ENCODE results near the gene XAB2.

XAB2 gene

DNA sequence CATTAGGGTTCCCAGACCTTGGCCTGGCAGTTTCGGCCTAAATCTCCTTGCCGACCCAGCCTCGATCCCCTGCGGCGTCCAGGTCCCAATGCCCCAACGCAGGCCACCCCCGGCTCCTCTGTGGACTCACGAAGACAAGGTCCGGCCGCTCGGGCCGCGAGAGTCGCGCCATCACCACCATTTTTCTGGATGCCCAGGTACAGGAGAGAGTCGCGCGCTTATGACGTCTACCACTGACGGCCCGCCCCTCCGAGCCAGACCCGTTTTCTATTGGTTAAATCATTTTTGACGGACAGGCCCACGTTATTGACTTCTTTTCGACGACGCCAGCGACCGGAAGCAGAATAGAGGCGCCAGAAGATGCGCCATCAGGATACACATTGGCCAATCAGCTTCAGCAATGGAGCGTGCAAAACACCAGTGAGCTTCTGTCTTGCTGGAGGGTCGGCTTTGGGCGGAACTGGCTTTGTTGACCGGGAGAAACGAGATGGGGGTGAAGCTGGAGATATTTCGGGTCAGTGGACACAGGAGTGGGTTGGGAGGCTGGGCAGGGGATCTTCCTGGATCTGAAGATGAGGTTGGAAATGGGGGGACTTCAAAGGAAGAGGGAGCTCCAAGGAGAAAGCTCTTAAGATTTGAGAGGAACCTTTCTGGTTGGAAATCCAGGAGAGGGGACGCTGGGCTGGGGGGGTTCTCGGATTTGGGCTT lies at the start of gene XAB2, which contains the start of gene PET100:
TSS of gene XAB2 (minus strand) at position 199 of the 708 bp plus-strand sequence. CDS start at position 181, 18 bp downstream.
TSS of gene PET100 (plus strand) at position 447 of the 708 bp plus-strand sequence. CDS start at position 488, 41 bp downstream.
- peak; percentile 100 for DNase-seq

DNA sequence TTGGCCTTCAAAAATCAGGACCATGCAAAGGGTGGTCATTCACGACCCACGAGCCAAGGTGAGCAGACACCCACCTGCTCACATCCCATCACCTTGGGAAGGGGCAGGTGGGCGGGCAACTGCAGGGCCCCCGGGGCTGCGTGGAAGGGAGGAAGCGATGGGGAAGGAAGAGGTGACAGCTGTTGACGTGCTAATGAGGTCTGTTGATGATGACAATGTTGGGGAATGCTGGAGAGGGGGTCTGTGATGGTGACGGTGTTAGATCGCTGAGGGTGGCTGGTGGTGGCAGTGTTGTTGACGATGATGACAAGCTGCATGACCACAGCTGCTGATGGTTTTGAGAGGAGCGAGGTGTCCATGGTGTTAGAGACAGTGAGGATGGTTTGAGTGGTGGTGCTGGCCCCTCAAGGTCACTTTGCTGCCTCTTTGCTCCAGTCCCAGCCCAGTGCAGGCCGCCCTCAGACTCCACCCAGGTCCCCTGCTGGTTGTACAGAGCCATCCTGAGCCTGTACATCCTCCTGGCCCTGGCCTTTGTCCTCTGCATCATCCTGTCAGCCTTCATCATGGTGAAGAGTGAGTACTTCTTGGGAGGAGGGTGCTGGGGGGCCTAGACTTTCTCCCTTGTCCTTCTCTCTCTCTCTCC lies 48.4 kb upstream of the XAB2 start:
- no peak for DNase-seq

DNA sequence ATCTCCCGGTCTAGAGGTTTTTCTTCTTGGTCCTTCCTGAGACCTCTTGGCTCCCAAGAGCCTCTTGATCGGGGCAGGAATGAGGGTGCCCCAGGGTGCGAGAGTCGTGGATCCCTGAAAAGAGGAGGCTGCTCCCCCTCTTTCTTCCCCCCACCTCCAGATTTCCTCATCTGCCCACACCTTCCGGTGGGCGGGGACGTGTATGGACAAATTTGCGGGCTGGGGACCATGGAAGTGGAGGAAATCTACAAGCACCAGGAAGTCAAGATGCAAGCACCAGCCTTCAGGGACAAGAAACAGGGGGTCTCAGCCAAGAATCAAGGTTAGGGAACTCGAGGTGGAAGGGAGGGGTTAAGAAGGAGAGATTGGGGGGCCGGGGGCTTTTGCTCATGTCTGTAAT lies 47.5 kb upstream of the XAB2 start, which contains the start of gene MCEMP1:
TSS of gene MCEMP1 (plus strand) at position 237 of the 400 bp plus-strand sequence. CDS start at position 268, 31 bp downstream.
- DNase-seq = no peak

DNA sequence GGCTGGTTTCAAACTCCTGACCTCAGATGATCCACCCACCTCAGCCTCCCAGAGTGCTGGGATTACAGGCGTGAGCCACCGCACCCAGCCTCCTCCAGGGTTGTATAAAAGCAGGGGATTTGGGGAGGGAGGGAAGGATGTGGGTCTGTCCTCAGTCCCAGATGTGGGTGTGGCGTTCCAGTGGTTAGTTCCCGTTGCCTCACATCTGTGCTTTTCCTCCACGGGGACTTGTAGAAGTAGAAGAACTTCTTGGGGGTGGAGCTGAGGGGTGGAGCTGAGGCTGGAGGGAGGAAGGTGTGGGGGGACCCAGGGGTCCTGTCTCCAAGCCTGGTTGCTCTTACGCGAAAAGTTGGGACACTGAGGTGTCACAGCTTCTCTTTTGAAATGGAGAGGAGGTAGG lies 47.0 kb upstream of the XAB2 start:
- DNase-seq = no peak

DNA sequence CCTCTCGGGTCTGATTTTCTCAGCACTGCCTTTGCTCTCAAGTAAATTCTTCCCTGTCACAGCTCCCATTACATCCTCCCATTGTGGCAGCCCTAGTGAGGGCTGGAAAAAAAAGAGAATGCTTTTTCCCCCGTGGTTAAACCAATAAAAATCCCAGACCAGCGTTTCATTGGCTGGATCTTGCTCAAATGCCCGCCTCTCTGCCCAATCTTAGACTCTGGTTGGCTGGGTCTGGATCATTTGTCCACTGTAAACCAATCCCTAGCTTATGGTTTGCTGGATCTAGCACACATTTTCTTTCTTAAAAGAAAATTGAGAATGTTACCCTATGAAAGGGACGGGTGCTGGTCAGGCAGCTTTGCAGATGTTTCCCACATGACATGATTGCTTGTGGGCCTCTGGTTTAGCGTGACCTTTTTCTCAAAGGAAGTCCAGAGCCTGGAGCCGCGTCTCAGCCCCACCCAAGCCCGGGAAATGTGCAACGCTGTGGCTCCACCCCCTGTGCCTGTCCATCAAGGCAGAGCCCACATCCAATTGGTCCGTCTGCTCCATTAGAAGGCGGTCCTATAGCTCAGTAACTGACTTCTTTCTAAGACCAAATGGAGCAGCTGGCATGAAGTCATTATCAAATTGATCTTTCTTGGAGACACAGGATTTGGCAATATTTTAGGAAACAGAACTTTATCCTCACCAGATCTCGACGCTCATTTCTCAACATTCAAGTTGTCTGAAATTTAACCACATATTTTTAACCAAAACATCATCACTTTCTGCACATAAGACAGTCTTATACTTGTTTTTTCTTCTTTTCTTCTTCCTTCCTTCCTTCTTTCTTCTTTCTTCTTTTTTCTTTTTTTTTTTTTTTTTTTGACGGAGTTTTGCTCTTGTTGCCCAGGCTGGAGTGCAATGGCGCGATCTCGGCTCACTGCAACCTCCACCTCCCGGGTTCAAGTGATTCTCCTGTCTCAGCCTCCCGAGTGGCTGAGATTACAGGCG lies 45.0 kb upstream of the XAB2 start:
- DNase-seq = peak; percentile 64

DNA sequence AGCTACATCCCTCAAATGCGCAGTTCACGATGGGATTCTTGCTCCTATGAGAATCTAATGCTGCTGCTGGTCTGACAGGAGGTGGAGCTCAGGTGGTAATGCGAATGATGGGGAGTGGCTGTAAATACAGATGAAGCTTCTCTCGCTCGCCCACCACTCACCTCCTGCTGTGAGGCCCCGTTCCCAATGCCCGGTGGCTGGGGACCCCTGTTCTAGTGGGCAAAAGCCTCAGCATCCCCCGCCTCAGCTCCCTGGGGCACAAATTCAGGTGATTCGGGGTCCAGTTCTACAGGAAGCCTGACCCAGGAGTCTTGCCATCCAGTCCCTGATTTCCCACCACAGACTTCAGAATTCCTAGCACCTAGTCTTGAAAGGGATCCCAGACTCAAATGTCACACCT lies 43.2 kb upstream of the XAB2 start:
- DNase-seq = no peak

DNA sequence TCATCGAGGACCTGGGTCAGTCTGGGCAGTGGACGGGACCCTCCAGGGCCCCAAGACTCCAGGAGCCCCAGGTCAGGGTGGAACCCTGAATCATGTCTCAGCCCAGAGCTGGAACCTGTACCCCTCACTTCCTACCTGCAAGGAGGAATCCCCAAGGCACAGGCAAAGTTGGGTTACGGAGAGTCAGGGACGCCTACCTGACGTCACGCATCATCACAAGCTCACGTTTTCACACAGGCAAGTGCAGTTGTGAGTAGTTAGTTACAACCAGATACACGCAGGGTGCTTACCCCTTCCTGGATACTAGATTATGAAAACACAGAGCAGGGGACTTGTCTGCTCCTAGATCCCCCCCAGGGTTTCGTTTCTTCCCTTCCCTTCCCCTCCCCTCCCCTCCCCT lies 41.4 kb upstream of the XAB2 start:
- DNase-seq = no peak

DNA sequence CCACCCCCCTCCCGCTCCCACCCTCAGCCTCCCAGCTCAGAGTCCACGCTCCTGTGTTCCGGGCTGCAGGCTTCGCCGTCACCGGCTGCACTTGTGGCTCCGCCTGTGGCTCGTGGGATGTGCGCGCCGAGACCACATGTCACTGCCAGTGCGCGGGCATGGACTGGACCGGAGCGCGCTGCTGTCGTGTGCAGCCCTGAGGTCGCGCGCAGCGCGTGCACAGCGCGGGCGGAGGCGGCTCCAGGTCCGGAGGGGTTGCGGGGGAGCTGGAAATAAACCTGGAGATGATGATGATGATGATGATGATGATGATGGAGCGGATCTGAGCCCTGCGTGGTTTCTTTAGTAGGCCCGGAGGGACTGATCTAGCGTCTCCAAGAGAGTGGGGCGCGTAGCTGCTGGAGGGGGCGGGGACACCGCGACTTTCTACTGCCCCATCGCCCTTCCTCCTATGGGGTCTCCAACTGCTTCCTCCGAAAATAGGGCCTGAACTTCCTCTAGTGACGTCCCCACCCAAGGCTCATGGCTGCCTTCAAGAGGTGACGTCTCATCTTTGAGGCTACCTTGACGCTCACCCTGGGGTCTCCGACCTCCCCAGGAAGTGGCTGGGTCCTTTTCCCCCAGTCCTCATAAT lies 40.9 kb upstream of the XAB2 start:
- DNase-seq = peak; percentile 79

DNA sequence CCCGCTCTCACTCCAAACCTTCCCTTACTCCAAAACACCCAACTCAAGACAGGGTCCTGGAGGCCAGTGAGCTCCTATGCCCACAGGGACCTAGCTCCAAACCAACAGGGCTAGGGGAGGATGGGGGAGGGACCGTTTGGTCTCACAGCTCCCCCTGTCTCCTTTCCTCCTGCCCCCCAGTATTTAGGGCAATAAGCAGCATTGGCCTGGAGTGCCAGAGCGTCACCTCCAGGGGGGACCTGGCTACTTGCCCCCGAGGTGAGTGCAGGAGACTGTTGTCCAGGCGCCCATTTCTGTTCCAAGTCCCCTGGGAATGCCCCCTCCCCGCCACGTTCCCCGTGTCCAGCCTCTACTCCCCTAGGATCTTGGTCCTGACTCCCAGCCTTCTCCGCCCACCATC lies 40.3 kb upstream of the XAB2 start:
- no peak for DNase-seq

DNA sequence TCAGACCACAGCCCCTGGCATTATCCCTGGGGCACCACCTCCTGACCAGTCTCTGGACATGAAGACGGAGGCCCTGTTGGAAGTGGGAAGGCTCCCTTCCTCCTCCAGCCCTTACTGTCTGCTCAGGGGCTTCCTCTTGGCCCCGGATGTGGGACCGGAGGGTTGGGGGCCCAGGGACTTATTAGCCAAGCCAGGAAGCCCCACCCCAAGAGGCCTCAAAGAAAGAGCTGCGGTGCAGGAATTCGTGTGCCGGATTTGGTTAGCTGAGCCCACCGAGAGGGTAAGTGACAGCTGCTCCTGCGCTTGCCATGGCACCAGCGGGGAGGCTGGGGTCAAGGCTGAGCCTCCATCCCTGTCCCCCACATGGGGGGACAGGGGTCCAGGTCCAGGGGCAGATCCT lies 39.5 kb upstream of the XAB2 start, which contains the start of gene RETN:
TSS of gene RETN (plus strand) at position 208 of the 400 bp plus-strand sequence. CDS start 278 bp downstream, outside the sequence.
- no peak for DNase-seq

DNA sequence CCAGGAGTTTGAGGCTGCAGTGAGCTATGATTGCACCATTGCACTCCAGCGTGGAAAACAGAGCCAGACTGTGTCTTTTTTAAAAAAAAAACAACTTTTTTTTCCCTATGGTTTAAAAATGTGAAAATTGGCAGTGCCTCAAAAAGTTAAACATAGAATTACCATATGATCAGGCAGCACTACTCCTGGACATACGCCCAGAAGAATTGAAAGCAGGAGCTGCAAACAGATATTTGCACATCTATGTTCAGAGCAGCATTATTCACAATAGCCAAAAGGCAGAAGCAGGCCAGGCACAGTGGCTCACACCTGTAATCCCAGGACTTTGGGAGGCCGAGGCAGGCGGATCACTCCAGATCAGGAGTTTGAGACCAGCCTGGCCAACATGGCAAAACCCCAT lies 35.7 kb upstream of the XAB2 start:
- DNase-seq = no peak

DNA sequence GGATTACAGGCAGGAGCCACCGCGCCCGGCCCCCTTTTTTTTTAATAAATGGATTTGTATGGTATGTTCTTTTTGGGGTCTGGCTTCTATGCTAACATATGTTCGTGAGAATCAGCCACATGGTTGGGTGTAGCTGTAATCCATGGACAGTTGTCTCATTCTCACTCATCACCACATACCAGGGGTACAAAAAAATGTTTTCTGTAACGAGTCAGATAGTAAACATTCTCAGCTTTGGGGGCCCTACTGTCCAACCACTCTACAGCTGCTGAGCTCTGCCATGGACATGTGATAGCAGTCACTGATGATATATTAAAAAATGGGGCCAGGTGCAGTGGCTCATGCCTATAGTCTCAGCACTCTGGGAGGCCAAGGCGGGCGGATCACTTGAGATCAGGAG lies 34.4 kb upstream of the XAB2 start:
- DNase-seq = no peak

DNA sequence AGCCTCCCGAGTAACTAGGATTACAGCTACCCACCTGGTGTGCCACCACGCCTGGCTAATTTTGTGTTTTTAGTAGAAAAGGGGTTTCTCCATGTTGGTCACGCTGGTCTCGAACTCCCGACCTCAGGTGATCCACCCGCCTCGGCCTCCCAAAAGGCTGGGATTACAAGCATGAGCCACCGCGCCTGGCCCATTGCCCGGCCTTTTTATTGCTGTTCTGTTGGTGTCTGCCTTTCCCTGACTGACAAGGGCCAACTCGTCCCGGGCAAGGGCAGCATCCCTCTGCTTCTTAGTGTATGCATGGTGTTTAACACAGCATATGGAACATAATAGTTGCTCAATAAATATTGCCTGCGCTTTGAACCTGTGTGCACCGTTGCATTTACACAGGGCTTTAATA lies 33.3 kb upstream of the XAB2 start:
- no peak for DNase-seq

DNA sequence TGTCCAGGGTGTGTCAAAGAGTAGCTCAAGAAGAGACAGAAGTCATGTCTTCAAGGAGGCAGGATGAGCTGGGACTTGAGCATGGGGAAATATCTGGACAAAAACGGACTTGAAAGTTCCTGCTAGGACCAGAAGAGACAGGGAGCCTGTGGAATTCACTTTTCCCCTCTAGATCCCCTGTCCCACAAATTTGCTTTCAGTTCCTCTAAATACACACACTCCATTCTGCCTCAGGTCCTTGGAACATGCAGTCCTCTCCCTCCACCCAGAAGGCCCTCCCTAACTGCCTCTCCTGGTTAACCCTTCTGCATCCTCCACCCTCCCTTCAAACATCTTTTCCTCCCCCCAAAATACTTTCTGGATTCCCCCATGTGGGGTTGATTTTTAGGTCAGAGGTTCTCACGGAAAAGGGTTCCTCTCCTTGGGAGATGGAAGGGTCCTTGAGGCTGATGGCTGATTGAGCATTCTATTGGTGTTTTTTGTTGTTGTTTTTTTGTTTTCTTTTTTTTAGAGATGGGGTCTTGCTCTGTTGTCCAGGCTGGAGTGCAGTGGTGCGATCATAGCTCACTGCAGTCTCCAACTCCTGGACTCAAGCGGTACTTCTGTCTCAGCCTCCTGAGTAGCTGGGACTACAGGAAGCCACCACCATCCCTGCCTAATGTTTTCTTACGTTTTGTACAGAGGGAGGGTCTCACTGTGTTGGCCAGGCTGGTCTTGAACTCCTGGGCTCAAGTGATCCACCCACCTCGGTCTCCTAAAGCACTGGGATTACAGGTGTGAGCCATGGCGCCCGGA lies 32.6 kb upstream of the XAB2 start:
- DNase-seq = no peak

DNA sequence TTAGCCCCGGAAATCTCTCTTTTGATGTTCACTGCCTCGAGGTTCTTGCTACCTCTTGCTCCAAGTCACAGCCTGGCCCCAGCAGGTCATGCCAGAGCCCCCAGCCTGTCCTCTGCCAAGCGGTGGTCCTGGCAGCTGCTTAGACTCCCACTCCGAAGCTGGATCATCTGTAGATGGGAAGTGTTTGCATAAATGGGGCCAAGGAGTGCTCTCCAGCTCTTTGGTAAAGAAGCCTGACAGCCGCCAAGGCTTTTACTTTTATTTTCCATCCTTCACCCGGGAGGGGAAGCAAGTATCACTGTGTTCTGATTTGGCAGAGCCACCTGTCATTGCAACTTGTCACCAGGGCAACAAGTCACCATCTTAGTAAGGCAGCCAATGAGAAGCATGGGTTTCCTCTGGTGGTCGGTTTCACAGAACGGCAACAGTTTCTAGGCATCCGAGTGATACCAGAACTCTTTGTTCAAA lies 28.9 kb upstream of the XAB2 start:
- DNase-seq = no peak

DNA sequence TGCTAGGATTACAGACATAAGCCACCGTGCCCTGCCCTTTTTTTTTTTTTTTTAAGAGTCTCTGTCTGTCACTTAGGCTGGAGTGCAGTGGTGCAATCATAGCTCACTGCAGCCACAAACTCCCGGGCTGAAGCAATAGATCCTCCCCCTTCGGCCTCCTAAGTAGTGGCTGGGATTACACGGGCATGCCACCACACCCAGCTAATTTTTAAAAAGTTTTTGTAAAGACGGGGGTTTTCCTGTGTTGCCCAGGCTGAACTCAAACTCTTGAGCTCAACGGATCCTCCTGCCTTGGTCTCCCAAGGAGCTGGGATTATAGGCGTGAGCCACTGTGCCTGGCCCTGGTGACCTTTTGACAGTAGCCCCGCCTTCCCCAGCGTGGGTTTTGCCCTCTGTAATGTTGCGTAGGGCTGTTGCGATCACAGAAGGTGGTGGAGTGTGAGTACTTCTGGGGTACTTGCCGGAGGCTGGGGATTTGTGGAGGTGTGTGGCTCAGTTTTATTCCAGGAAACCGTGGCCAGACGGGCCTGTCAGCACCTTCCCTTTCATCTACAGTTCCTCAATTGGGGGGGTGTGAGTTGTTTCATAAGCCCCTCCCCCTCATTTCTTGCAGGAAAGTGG lies 27.9 kb upstream of the XAB2 start:
- no peak for DNase-seq

DNA sequence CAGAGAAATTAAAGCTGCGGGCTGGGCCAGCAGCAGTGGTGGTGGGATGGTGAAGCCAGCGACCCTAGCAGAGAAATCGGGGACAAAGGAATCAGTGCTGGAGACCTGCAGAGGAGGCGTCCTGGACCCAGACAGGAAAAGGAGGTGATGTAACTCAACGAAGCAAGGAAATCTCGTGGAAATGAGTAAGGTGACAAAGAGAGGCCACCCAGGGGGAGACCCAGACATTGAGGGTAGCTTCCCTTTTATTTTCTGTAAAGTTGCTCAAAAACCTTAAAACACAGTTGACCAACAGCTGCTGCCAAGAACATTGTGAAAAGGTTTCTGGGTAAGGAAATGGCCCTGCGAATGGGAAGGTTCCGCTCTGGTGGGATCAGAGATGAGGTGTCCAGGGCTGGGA lies 26.2 kb upstream of the XAB2 start:
- no peak for DNase-seq

DNA sequence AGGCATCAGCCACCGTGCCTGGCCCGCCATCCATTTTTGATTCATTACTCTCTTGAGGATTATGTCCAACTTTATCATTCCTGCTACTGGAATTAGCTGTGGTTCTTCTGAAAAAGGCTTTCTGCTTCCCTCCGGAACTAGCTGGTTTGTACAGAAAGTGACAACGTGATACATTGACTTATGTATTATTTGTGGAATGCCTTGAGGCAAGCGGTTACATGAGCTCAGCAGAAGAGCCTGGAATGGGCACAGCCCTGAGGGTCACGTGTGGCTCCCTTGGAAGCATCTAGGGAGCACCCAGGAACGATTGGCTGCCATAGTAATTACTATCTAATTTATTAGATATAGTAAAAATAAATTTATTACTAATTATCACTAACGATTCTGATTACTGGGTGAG lies 25.1 kb upstream of the XAB2 start:
- DNase-seq = no peak

DNA sequence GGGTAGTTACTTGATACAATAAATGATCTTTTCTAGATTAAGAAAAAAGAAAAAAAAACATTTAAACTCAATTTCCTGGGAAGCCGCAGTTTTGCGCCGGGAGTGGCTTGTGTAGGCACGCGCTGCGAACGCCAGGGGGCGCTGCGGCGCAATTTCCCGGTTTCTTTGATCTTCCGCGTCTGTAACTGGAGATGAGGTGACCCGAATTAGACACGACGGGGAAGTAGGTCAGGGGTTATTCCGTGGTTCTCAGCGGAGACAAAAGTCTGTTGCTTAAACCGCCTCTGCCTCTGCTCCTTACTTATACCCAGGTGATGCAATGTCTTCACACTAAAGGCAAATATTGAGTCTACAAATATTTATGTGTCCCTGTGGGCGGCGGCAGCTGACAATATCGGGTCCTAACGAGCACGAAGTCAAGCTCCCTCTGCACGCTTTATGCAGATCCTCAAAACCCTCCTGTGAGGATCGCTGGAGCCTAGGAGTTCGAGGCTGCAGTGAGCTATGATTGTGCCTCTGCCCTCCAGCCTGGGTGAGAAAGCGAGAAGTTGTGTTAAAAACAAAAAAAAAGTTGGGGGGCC lies 22.8 kb upstream of the XAB2 start:
- DNase-seq = peak; percentile 93

DNA sequence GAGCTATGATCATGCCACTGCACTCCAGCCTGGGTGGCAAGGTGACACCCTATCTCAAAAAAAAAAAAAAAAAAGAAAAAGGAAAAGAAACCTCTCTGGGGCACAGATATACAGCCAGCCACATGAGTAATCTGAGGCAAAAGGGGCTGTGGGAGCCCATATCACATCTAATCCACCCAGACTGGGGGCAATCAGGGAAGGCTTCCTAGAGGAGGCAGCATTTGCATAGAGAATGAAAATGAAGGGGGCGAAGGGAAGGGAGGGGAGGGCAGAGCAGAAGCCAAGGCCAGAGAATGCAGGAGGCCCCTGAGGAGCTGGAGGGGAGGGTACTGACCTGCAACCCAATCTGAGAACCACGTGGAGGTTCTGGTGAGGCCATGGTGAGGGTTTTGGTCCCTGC lies 20.8 kb upstream of the XAB2 start:
- DNase-seq = no peak
